ENCODE results near the gene TPM2.
A peak's percentile ranks its signal among the peaks of the same experiment; 100 is the strongest.

TPM2 gene

GRCh38 chr9:35691757-35692301 is 2.1 kb upstream of the TPM2 start:
- peak; percentile 26 for DNase-seq

- no peak for DNase-seq
Observed at GRCh38 chr9:35691334-35691650, 1.6 kb upstream of the TPM2 start.

- DNase-seq: peak; percentile 92
Observed at GRCh38 chr9:35690614-35691333, 1.0 kb upstream of the TPM2 start.

GRCh38 chr9:35690294-35690613 is 529 bp upstream of the TPM2 start:
- DNase-seq: no peak

- DNase-seq: peak; percentile 91
Observed at GRCh38 chr9:35688558-35689541, 875 bp downstream of the TPM2 start.

GRCh38 chr9:35687972-35688557 is 1.7 kb downstream of the TPM2 start:
- no peak for DNase-seq

GRCh38 chr9:35687306-35687705 is 2.4 kb downstream of the TPM2 start:
- DNase-seq: no peak

- peak; percentile 47 for DNase-seq
Observed at GRCh38 chr9:35686222-35687203, 3.2 kb downstream of the TPM2 start.

- no peak for DNase-seq
Observed at GRCh38 chr9:35685506-35685905, 4.2 kb downstream of the TPM2 start.

GRCh38 chr9:35684921-35685320 is 4.8 kb downstream of the TPM2 start:
- no peak for DNase-seq

- DNase-seq: no peak
Observed at GRCh38 chr9:35683323-35683722, 6.4 kb downstream of the TPM2 start.

- no peak for DNase-seq
Observed at GRCh38 chr9:35682520-35683315, 7.0 kb downstream of the TPM2 start.

GRCh38 chr9:35682051-35682450 is 7.7 kb downstream of the TPM2 start:
- no peak for DNase-seq

GRCh38 chr9:35681341-35682002 is 8.3 kb downstream of the TPM2 start:
- peak; percentile 49 for DNase-seq

- DNase-seq: peak; percentile 68
Observed at GRCh38 chr9:35680331-35681105, 9.2 kb downstream of the TPM2 start.

- no peak for DNase-seq
Observed at GRCh38 chr9:35679766-35680330, 9.9 kb downstream of the TPM2 start.

GRCh38 chr9:35679091-35679490 is 10.6 kb downstream of the TPM2 start:
- DNase-seq: no peak

- DNase-seq: peak; percentile 45
Observed at GRCh38 chr9:35675732-35676392, 13.9 kb downstream of the TPM2 start.

GRCh38 chr9:35675204-35675603 is 14.5 kb downstream of the TPM2 start:
- DNase-seq: no peak
